Stimulated activated naive CD4-positive, alpha-beta T cell treated with Interleukin-2 at 50 U/mL for 16 hours (primary cell): ENCODE measurements around the gene AATK.
A peak's percentile ranks its signal among the peaks of the same experiment; 100 is the strongest.

Experiments
- DNase-seq: peaks from one replicate; lab custom pipeline; 2025; lab: John Stamatoyannopoulos, UW

AATK gene

GRCh38 chr17:81143717-81144422 lies 22.2 kb downstream of the AATK start:
- no peak for DNase-seq

- no peak for DNase-seq
These were observed 22.9 kb downstream of the AATK start for GRCh38 chr17:81143200-81143527.

- peak; percentile 51 for DNase-seq
These were observed 23.5 kb downstream of the AATK start for GRCh38 chr17:81142301-81143199.

GRCh38 chr17:81140695-81141094 lies 25.3 kb downstream of the AATK start:
- DNase-seq: no peak

- DNase-seq: no peak
These were observed 26.0 kb downstream of the AATK start for GRCh38 chr17:81140018-81140417.

- DNase-seq: no peak
These were observed 26.6 kb downstream of the AATK start for GRCh38 chr17:81139428-81139827.

- DNase-seq: no peak
These were observed 27.5 kb downstream of the AATK start for GRCh38 chr17:81138500-81138899.

GRCh38 chr17:81138083-81138482 lies 27.9 kb downstream of the AATK start:
- no peak for DNase-seq

- DNase-seq: no peak
These were observed 28.8 kb downstream of the AATK start for GRCh38 chr17:81137248-81137647.

- no peak for DNase-seq
These were observed 29.7 kb downstream of the AATK start for GRCh38 chr17:81136366-81136765.

- no peak for DNase-seq
These were observed 30.3 kb downstream of the AATK start for GRCh38 chr17:81135505-81136278.

GRCh38 chr17:81134064-81134781 lies 31.8 kb downstream of the AATK start:
- DNase-seq: no peak

- DNase-seq: no peak
These were observed 33.0 kb downstream of the AATK start for GRCh38 chr17:81132770-81133723.

GRCh38 chr17:81132197-81132540 lies 33.9 kb downstream of the AATK start:
- no peak for DNase-seq

GRCh38 chr17:81131486-81132196 lies 34.4 kb downstream of the AATK start:
- no peak for DNase-seq

GRCh38 chr17:81130385-81131361 lies 35.3 kb downstream of the AATK start:
- no peak for DNase-seq

- no peak for DNase-seq
These were observed 36.2 kb downstream of the AATK start for GRCh38 chr17:81129711-81130367.

- no peak for DNase-seq
These were observed 36.7 kb downstream of the AATK start for GRCh38 chr17:81129289-81129688.

GRCh38 chr17:81128774-81129173 lies 37.2 kb downstream of the AATK start:
- DNase-seq: no peak
